NCI-H1092 treated with DMSO at 0.1 percent for 48 hours (cell line): ENCODE measurements around the gene PHF10.

ENCODE experiments used
- DNase-seq: peaks from one replicate; lab custom pipeline; 2025; lab: John Stamatoyannopoulos, UW

The PHF10 gene

GRCh38 chr6:169677096-169677495 is 47.2 kb downstream of the PHF10 start:
- DNase-seq, result no peak

- no peak for DNase-seq
Observed at GRCh38 chr6:169675011-169675410, 49.3 kb downstream of the PHF10 start.

- no peak for DNase-seq
Observed at GRCh38 chr6:169671563-169671962, 52.7 kb downstream of the PHF10 start.

- DNase-seq, result no peak
Observed at GRCh38 chr6:169669889-169670288, 54.4 kb downstream of the PHF10 start.

GRCh38 chr6:169669147-169669546 is 55.2 kb downstream of the PHF10 start:
- no peak for DNase-seq

GRCh38 chr6:169668203-169668847 is 56.0 kb downstream of the PHF10 start:
- DNase-seq, result no peak

GRCh38 chr6:169667716-169668115 is 56.6 kb downstream of the PHF10 start:
- no peak for DNase-seq

- DNase-seq, result no peak
Observed at GRCh38 chr6:169666441-169666840, 57.9 kb downstream of the PHF10 start.

GRCh38 chr6:169665289-169665688 is 59.0 kb downstream of the PHF10 start:
- DNase-seq, result no peak

GRCh38 chr6:169664227-169664626 is 60.1 kb downstream of the PHF10 start:
- DNase-seq, result no peak

GRCh38 chr6:169663468-169663867 is 60.8 kb downstream of the PHF10 start:
- no peak for DNase-seq

GRCh38 chr6:169661391-169661756 is 62.9 kb downstream of the PHF10 start:
- no peak for DNase-seq

GRCh38 chr6:169660751-169661390 is 63.4 kb downstream of the PHF10 start:
- no peak for DNase-seq

GRCh38 chr6:169659820-169660610 is 64.3 kb downstream of the PHF10 start:
- no peak for DNase-seq

GRCh38 chr6:169657284-169657610 is 67.1 kb downstream of the PHF10 start:
- DNase-seq, result no peak

GRCh38 chr6:169656546-169657283 is 67.6 kb downstream of the PHF10 start:
- no peak for DNase-seq

- DNase-seq, result peak; percentile 64
Observed at GRCh38 chr6:169654598-169655391, 69.5 kb downstream of the PHF10 start.
